HG03469 (cell line): ENCODE data around the gene GLI3.

Experiments
- ATAC-seq: cut with Tn5 transposase; IDR thresholded peaks from one replicate; pipeline ENCODE4 v1.9.1; 2021; ENCODE audit warnings: mild to moderate bottlenecking, moderate library complexity, moderate number of reproducible peaks; ENCODE audit not compliant: unreplicated experiment

GLI3 gene

GRCh38 chr7:42180806-42181205 lies 56.2 kb downstream of the GLI3 start:
- no peak for ATAC-seq

- no peak for ATAC-seq
These were observed 60.3 kb downstream of the GLI3 start for GRCh38 chr7:42176724-42177101.

GRCh38 chr7:42175834-42176723 lies 60.9 kb downstream of the GLI3 start:
- ATAC-seq = no peak

- ATAC-seq = no peak
These were observed 62.6 kb downstream of the GLI3 start for GRCh38 chr7:42174391-42174912.

GRCh38 chr7:42170724-42171123 lies 66.3 kb downstream of the GLI3 start:
- ATAC-seq = no peak

GRCh38 chr7:42168512-42168911 lies 68.5 kb downstream of the GLI3 start:
- no peak for ATAC-seq

- ATAC-seq = no peak
These were observed 69.3 kb downstream of the GLI3 start for GRCh38 chr7:42167631-42168236.

- ATAC-seq = no peak
These were observed 69.8 kb downstream of the GLI3 start for GRCh38 chr7:42167206-42167605.

- ATAC-seq = no peak
These were observed 72.1 kb downstream of the GLI3 start for GRCh38 chr7:42164881-42165428.

- no peak for ATAC-seq
These were observed 74.3 kb downstream of the GLI3 start for GRCh38 chr7:42162560-42163325.

GRCh38 chr7:42161719-42162118 lies 75.3 kb downstream of the GLI3 start:
- no peak for ATAC-seq

GRCh38 chr7:42161110-42161509 lies 75.9 kb downstream of the GLI3 start:
- no peak for ATAC-seq

GRCh38 chr7:42159130-42159529 lies 77.9 kb downstream of the GLI3 start:
- ATAC-seq = no peak

- no peak for ATAC-seq
These were observed 79.9 kb downstream of the GLI3 start for GRCh38 chr7:42156967-42157721.

- no peak for ATAC-seq
These were observed 80.6 kb downstream of the GLI3 start for GRCh38 chr7:42156291-42156865.

- no peak for ATAC-seq
These were observed 81.3 kb downstream of the GLI3 start for GRCh38 chr7:42155584-42156290.

- ATAC-seq = no peak
These were observed 82.8 kb downstream of the GLI3 start for GRCh38 chr7:42154173-42154572.

GRCh38 chr7:42152329-42153205 lies 84.4 kb downstream of the GLI3 start:
- no peak for ATAC-seq
